GM12891 (cell line): ENCODE results near the gene RBM18.

Source experiments
- PAX5 ChIP-seq: IDR thresholded peaks from 2 replicates; pipeline ENCODE4 v1.6.1; 2011; ENCODE audit warnings: low read length, moderate library complexity, mild to moderate bottlenecking; ENCODE audit not compliant: insufficient read depth, severe bottlenecking
- POLR2A ChIP-seq: IDR thresholded peaks from 2 replicates; pipeline ENCODE4 v1.6.1; 2011; ENCODE audit warnings: low read depth, low read length, control low read depth
- POLR2AphosphoS5 ChIP-seq: IDR thresholded peaks from 2 replicates; pipeline ENCODE4 v1.6.1; 2011; ENCODE audit warnings: low read depth, low read length, control low read depth
- POU2F2 ChIP-seq: IDR thresholded peaks from 2 replicates; pipeline ENCODE4 v1.6.1; 2011; ENCODE audit warnings: low read depth, mild to moderate bottlenecking, control low read depth, low read length, moderate library complexity
- SPI1 ChIP-seq: IDR thresholded peaks from 2 replicates; pipeline ENCODE4 v1.6.1; 2011; ENCODE audit warnings: low read depth, low read length, control low read depth
- TAF1 ChIP-seq: IDR thresholded peaks from 2 replicates; pipeline ENCODE4 v1.6.1; 2011; ENCODE audit warnings: low read depth, low read length, control low read depth

DNA sequence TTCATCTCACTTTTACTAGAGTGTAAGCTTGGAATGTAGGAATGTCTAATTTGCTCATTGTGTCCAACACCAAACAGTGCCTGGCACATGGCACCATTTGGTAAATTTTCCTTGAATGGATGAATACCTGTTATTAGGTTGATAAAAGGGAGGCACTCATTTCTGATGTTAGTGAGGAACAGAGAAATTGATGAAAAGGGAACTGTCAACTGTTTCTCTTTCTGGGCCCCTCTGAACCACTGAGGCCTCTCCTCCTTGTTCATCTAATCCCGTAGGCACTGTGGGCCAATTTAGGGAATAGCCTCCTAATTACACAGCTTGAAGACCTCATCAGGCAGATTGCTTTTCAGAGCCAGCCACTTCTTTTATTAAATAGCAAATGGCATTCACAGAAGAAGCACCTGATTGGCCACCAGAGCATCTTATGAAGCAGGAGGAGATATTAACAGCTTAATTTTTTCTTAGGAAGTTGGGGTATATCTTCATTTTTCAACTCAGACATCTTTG lies 22.6 kb upstream of the RBM18 start:
- no peak for TF ChIP-seq POLR2A
- peak; percentile 57 for TF ChIP-seq SPI1
- no peak for TF ChIP-seq TAF1
- no peak for TF ChIP-seq POLR2AphosphoS5
- no peak for TF ChIP-seq PAX5
- TF ChIP-seq POU2F2: no peak
